HepG2 (cell line): ENCODE measurements around the gene DDX50. TPM values are rescaled to one million over a fixed set of nuclear protein-coding genes. Genes with fewer than 3 reads are reported as not detected.
A peak's percentile ranks its signal among the peaks of the same experiment; 100 is the strongest.

Experiments used
- AGO2 ChIP-seq: fragments of 200-400 bp; formaldehyde crosslinking; optimal IDR thresholded peaks from 2 replicates; pipeline ENCODE3; 2017; ENCODE audit warnings: mild to moderate bottlenecking, low read depth, low read length, moderate library complexity
- BRCA1 ChIP-seq: sonication (generic); formaldehyde crosslinking; IDR thresholded peaks from 2 replicates; pipeline ENCODE4 v1.4.0; 2020; ENCODE audit warnings: missing genetic modification reagents
- CHD4 ChIP-seq: fragments of 200-600 bp; sonication (generic); IDR thresholded peaks from 2 replicates; pipeline ENCODE4 v1.7.0; 2017; ENCODE audit warnings: mild to moderate bottlenecking, low read length, borderline replicate concordance
- FIP1L1 ChIP-seq: fragments of 200-400 bp; formaldehyde crosslinking; IDR thresholded peaks from 2 replicates; pipeline ENCODE4 v1.6.1; 2018; ENCODE audit warnings: low read depth, mild to moderate bottlenecking, low read length, moderate library complexity, borderline replicate concordance; ENCODE audit not compliant: insufficient read depth
- FOXC1 ChIP-seq: sonication (generic); formaldehyde crosslinking; IDR thresholded peaks from 2 replicates; pipeline ENCODE4 v1.8.0; 2022; ENCODE audit warnings: mild to moderate bottlenecking, missing genetic modification reagents, borderline replicate concordance
- ISL2 ChIP-seq: sonication (generic); formaldehyde crosslinking; IDR thresholded peaks from 2 replicates; pipeline ENCODE4 v1.5.0; 2020; ENCODE audit warnings: missing genetic modification reagents
- ISX ChIP-seq: sonication (generic); formaldehyde crosslinking; conservative IDR thresholded peaks from 2 replicates; pipeline ENCODE4 v1.5.0; 2020; ENCODE audit warnings: missing genetic modification reagents
- KDM1A ChIP-seq: IDR thresholded peaks from 2 replicates; pipeline ENCODE4 v1.6.1; 2016; ENCODE audit warnings: missing compliant biosample characterization
- KDM5A ChIP-seq: fragments of 200-600 bp; sonication (generic); IDR thresholded peaks from 2 replicates; pipeline ENCODE4 v1.7.0; 2018; ENCODE audit warnings: antibody characterized with exemption, mild to moderate bottlenecking, low read length, borderline replicate concordance
- KLF16 ChIP-seq, 2 experiments: sonication (generic) in 1 of 2; formaldehyde crosslinking in 1 of 2; IDR thresholded peaks; 2 replicates each; pipeline versions ENCODE4 v1.6.1 to v1.8.0; 2016 to 2023; ENCODE audit warnings: missing genetic modification reagents in 2 of 2, missing compliant biosample characterization in 1 of 2
- MED8 ChIP-seq: sonication (generic); formaldehyde crosslinking; IDR thresholded peaks from 2 replicates; pipeline ENCODE4 v1.8.1; 2023; ENCODE audit warnings: mild to moderate bottlenecking, missing genetic modification reagents; ENCODE audit not compliant: insufficient replicate concordance
- MXI1 ChIP-seq: IDR thresholded peaks from 3 replicates; pipeline ENCODE4 v1.6.1; 2012; ENCODE audit warnings: low read depth, low read length, inconsistent platforms, borderline replicate concordance
- RARG ChIP-seq: sonication (generic); formaldehyde crosslinking; IDR thresholded peaks from 2 replicates; pipeline ENCODE4 v1.4.0; 2020; ENCODE audit warnings: low read depth, mild to moderate bottlenecking, missing genetic modification reagents
- SMARCC2 ChIP-seq: fragments of 450-650 bp; IDR thresholded peaks from 2 replicates; pipeline ENCODE4 v1.6.1; 2017; ENCODE audit warnings: antibody characterized with exemption, mild to moderate bottlenecking
- STAG1 ChIP-seq: sonication (generic); formaldehyde crosslinking; IDR thresholded peaks from 2 replicates; pipeline ENCODE4 v1.4.0; 2020; ENCODE audit warnings: missing genetic modification reagents
- ZBTB38 ChIP-seq: sonication (generic); formaldehyde crosslinking; IDR thresholded peaks from 2 replicates; pipeline ENCODE4 v1.5.1; 2020; ENCODE audit warnings: mild to moderate bottlenecking, missing genetic modification reagents
- ZMYM3 ChIP-seq: sonication (generic); formaldehyde crosslinking; IDR thresholded peaks from 2 replicates; pipeline ENCODE4 v1.5.1; 2020; ENCODE audit warnings: mild to moderate bottlenecking, missing genetic modification reagents
- ZNF3 ChIP-seq: IDR thresholded peaks from 2 replicates; pipeline ENCODE4 v1.7.0; 2017; ENCODE audit warnings: inconsistent platforms
- ZNF816 ChIP-seq: sonication (generic); formaldehyde crosslinking; IDR thresholded peaks from 2 replicates; pipeline ENCODE4 v1.8.0; 2022; ENCODE audit warnings: missing genetic modification reagents, mild to moderate bottlenecking, borderline replicate concordance
- polyA plus RNA-seq, 8 experiments: library from polyadenylated mRNA; depleted of rRNA in 3 of 8; stranded (reverse) in 7 of 8; unstranded in 1 of 8; fragments of >200 nt; fragmentation: Illumina TruSeq in 4 of 8; extraction: Trizol in 4 of 8; gene quantifications; 2 replicates each; pipeline versions ENCODE4 v1.2.1 to v1.2.3, GENCODE V29; 2011 to 2016; ENCODE audit warnings: low read depth in 4 of 8, missing spikeins in 1 of 8, mixed read lengths in 1 of 8; ENCODE audit not compliant: insufficient read depth in 1 of 8
- total RNA-seq, 5 experiments: library from RNA; depleted of rRNA; stranded (reverse); fragments of >200 nt; fragmentation: Illumina TruSeq; extraction: Trizol; gene quantifications; 2 replicates each; pipeline ENCODE4 v1.2.3, GENCODE V29; 2016; ENCODE audit warnings: low read depth in 1 of 5
- TF ChIP-seq, protein P1 (sequence below): sonication (generic); formaldehyde crosslinking; IDR thresholded peaks from 2 replicates; pipeline ENCODE4 v1.8.1; 2023; ENCODE audit warnings: mild to moderate bottlenecking, missing genetic modification reagents, borderline replicate concordance
- TF ChIP-seq, protein P2 (sequence below): sonication (generic); formaldehyde crosslinking; IDR thresholded peaks from 2 replicates; pipeline ENCODE4 v1.4.0; 2020; ENCODE audit warnings: missing genetic modification reagents
- TF ChIP-seq, protein P3 (sequence below): sonication (generic); formaldehyde crosslinking; IDR thresholded peaks from 2 replicates; pipeline ENCODE4 v1.9.0; 2021; ENCODE audit warnings: missing genetic modification reagents, borderline replicate concordance
- TF ChIP-seq, protein P4 (sequence below): sonication (generic); formaldehyde crosslinking; IDR thresholded peaks from 2 replicates; pipeline ENCODE4 v1.4.0; 2020; ENCODE audit warnings: low read depth, mild to moderate bottlenecking, missing genetic modification reagents

DDX50 gene
- total and polyA plus RNA-seq, 2 of the 13 experiments (the other 11 are each of a cell fraction or from before 2014, with no cell fraction given): 19.0 to 38.2 TPM

DNA sequence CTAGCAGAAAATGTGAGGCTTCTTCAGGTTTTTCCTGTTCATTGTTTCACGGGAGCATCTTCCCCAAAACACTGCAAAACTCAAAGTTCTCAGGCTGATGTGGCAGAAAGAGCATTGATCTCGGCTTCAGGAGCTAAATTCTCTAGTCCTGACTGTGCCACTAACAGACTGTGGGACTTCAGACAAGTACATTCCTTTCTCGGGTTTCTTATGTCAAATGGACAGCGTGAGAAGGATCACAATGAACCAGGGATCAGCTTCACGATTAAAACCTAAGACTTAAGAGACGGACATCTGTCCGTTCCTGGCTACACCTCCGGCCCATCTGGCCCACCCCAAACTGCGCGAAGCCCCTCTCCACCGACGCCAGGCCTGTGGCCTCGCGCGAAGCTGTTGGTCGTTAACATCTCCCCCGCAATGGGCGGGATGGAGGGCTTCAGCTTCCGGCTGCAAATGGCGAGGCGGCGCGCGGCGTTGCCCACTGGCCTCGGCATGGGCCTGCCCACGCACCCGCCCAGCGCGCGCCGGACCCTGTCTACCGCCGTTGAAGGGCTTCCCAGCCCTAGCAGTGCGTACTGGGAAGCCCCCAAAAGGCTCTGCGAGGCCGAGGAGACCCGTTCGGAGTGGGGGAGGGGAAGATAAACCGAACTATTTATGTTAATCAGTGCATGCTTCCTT is 549 bp upstream of the DDX50 start (continued):
- TF ChIP-seq FIP1L1 (no peak), KDM1A (CRISPR knock-in tag) (0 out of 2 replicates have a peak, but pooled peaks have one; percentile 57), MED8 (CRISPR knock-in tag) (peak; percentile 59), AGO2 (peak; percentile 90), KDM5A (no peak; the same call in 1 of the 2 replicates), MXI1 (no peak), ZNF816 (no peak), ISL2 (CRISPR knock-in tag) (peak; percentile 57; the same call in 1 of the 2 replicates), ISX (CRISPR knock-in tag) (no peak), RARG (CRISPR knock-in tag) (peak; percentile 90; the same call in 1 of the 2 replicates), ZMYM3 (CRISPR knock-in tag) (peak; percentile 36; the same call in 1 of the 2 replicates), ZNF3 (CRISPR knock-in tag) (0 out of 2 replicates have a peak, but pooled peaks have one; percentile 70), STAG1 (no peak), KLF16 (CRISPR knock-in tag; IDR thresholded peaks at IDR 0.05) (peak in 1 of 2 experiments; percentile 78; a peak in 1 of 4 replicates), BRCA1 (CRISPR knock-in tag) (peak; percentile 55; the same call in 1 of the 2 replicates), SMARCC2 (no peak), FOXC1 (CRISPR knock-in tag) (peak; percentile 89), CHD4 (no peak), ZBTB38 (CRISPR knock-in tag) (no peak; the same call in 1 of the 2 replicates)
- TF ChIP-seq, protein P1, sequence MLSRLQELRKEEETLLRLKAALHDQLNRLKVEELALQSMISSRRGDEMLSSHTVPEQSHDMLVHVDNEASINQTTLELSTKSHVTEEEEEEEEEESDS: no peak
- TF ChIP-seq, protein P2, sequence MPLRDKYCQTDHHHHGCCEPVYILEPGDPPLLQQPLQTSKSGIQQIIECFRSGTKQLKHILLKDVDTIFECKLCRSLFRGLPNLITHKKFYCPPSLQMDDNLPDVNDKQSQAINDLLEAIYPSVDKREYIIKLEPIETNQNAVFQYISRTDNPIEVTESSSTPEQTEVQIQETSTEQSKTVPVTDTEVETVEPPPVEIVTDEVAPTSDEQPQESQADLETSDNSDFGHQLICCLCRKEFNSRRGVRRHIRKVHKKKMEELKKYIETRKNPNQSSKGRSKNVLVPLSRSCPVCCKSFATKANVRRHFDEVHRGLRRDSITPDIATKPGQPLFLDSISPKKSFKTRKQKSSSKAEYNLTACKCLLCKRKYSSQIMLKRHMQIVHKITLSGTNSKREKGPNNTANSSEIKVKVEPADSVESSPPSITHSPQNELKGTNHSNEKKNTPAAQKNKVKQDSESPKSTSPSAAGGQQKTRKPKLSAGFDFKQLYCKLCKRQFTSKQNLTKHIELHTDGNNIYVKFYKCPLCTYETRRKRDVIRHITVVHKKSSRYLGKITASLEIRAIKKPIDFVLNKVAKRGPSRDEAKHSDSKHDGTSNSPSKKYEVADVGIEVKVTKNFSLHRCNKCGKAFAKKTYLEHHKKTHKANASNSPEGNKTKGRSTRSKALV (CRISPR knock-in tag): 0 out of 2 replicates have a peak, but pooled peaks have one; percentile 48
- TF ChIP-seq, protein P3, sequence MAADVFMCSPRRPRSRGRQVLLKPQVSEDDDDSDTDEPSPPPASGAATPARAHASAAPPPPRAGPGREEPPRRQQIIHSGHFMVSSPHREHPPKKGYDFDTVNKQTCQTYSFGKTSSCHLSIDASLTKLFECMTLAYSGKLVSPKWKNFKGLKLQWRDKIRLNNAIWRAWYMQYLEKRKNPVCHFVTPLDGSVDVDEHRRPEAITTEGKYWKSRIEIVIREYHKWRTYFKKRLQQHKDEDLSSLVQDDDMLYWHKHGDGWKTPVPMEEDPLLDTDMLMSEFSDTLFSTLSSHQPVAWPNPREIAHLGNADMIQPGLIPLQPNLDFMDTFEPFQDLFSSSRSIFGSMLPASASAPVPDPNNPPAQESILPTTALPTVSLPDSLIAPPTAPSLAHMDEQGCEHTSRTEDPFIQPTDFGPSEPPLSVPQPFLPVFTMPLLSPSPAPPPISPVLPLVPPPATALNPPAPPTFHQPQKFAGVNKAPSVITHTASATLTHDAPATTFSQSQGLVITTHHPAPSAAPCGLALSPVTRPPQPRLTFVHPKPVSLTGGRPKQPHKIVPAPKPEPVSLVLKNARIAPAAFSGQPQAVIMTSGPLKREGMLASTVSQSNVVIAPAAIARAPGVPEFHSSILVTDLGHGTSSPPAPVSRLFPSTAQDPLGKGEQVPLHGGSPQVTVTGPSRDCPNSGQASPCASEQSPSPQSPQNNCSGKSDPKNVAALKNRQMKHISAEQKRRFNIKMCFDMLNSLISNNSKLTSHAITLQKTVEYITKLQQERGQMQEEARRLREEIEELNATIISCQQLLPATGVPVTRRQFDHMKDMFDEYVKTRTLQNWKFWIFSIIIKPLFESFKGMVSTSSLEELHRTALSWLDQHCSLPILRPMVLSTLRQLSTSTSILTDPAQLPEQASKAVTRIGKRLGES (CRISPR knock-in tag): no peak; the same call in 1 of the 2 replicates
- TF ChIP-seq, protein P4, sequence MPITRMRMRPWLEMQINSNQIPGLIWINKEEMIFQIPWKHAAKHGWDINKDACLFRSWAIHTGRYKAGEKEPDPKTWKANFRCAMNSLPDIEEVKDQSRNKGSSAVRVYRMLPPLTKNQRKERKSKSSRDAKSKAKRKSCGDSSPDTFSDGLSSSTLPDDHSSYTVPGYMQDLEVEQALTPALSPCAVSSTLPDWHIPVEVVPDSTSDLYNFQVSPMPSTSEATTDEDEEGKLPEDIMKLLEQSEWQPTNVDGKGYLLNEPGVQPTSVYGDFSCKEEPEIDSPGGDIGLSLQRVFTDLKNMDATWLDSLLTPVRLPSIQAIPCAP (CRISPR knock-in tag): peak; percentile 89; the same call in 1 of the 2 replicates
